Measurements from ENCODE around the gene QRSL1.

DNA sequence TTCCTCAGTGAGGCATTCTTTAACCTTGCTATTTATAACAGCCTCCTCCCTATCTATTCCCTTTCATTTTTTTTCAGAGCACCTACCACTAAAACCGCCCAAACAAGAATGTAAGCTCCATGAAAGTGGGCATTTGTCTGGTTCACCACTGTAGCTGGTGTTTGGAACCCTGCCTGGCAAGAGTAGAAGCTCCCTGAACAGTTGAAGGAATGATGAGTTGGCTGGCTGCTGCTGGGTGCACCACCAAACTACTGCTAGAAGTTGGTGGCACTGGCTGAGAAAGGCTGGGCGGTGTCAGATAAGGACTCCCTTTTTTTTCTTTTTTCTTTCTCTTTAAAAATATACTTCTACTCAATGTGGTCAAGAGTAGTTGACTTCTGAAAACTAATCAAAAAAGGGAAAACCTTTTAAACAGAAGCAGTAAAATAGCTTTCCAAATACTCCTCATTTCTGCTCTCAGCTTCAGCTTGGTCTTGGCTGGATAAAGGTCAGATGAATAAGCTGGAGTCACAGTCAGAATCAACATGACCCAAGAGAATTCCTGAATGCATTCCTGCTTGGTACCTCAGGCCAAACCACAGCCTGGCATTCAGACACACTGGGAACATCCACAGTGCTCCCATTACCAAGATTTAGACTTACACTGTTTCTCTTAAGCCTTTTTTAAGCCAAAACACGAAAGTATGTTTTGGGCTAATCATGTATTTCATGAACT is 38.1 kb upstream of the QRSL1 start:
- TF ChIP-seq, protein P1, sequence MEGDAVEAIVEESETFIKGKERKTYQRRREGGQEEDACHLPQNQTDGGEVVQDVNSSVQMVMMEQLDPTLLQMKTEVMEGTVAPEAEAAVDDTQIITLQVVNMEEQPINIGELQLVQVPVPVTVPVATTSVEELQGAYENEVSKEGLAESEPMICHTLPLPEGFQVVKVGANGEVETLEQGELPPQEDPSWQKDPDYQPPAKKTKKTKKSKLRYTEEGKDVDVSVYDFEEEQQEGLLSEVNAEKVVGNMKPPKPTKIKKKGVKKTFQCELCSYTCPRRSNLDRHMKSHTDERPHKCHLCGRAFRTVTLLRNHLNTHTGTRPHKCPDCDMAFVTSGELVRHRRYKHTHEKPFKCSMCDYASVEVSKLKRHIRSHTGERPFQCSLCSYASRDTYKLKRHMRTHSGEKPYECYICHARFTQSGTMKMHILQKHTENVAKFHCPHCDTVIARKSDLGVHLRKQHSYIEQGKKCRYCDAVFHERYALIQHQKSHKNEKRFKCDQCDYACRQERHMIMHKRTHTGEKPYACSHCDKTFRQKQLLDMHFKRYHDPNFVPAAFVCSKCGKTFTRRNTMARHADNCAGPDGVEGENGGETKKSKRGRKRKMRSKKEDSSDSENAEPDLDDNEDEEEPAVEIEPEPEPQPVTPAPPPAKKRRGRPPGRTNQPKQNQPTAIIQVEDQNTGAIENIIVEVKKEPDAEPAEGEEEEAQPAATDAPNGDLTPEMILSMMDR (IDR thresholded peaks at IDR 0.05; ENCODE audit: low read depth, low read length, poor library complexity, severe bottlenecking), result no peak
- no peak for TF ChIP-seq EZH2phosphoT487 (IDR thresholded peaks at IDR 0.05; ENCODE audit: borderline replicate concordance, low read length)

All from DOHH2 (cell line).